ENCODE results near the gene INTS12.

The INTS12 gene

GRCh38 chr4:105686571-105686970 is 21.9 kb downstream of the INTS12 start:
- in situ Hi-C loops (cut with MboI; ENCODE audit: low sequenced_read_pairs) = no loop called here

GRCh38 chr4:105683038-105683437 is 25.5 kb downstream of the INTS12 start:
- in situ Hi-C loops (cut with MboI; ENCODE audit: low sequenced_read_pairs) = no loop called here

- in situ Hi-C loops (cut with MboI; ENCODE audit: low sequenced_read_pairs) = no loop called here
Observed at GRCh38 chr4:105679186-105679585, 29.3 kb downstream of the INTS12 start.

- in situ Hi-C loops (cut with MboI; ENCODE audit: low sequenced_read_pairs) = no loop called here
Observed at GRCh38 chr4:105677709-105678108, 30.8 kb downstream of the INTS12 start.

GRCh38 chr4:105674011-105674410 is 34.5 kb downstream of the INTS12 start:
- in situ Hi-C loops (cut with MboI; ENCODE audit: low sequenced_read_pairs) = no loop called here

- in situ Hi-C loops (cut with MboI; ENCODE audit: low sequenced_read_pairs) = no loop called here
Observed at GRCh38 chr4:105671301-105671700, 37.2 kb downstream of the INTS12 start.

GRCh38 chr4:105670684-105671083 is 37.8 kb downstream of the INTS12 start:
- in situ Hi-C loops (cut with MboI; ENCODE audit: low sequenced_read_pairs) = no loop called here

GRCh38 chr4:105666693-105667092 is 41.8 kb downstream of the INTS12 start:
- in situ Hi-C loops (cut with MboI; ENCODE audit: low sequenced_read_pairs) = no loop called here

GRCh38 chr4:105662935-105663675 is 45.4 kb downstream of the INTS12 start:
- in situ Hi-C loops (cut with MboI; ENCODE audit: low sequenced_read_pairs) = no loop called here

- in situ Hi-C loops (cut with MboI; ENCODE audit: low sequenced_read_pairs) = no loop called here
Observed at GRCh38 chr4:105661028-105661427, 47.5 kb downstream of the INTS12 start.

- in situ Hi-C loops (cut with MboI; ENCODE audit: low sequenced_read_pairs) = no loop called here
Observed at GRCh38 chr4:105659190-105659589, 49.3 kb downstream of the INTS12 start.

GRCh38 chr4:105657117-105657765 is 51.2 kb downstream of the INTS12 start:
- in situ Hi-C loops (cut with MboI; ENCODE audit: low sequenced_read_pairs) = no loop called here

- in situ Hi-C loops (cut with MboI; ENCODE audit: low sequenced_read_pairs) = no loop called here
Observed at GRCh38 chr4:105652286-105652888, 56.1 kb downstream of the INTS12 start.

- in situ Hi-C loops (cut with MboI; ENCODE audit: low sequenced_read_pairs) = no loop called here
Observed at GRCh38 chr4:105651884-105652283, 56.6 kb downstream of the INTS12 start.

- in situ Hi-C loops (cut with MboI; ENCODE audit: low sequenced_read_pairs) = no loop called here
Observed at GRCh38 chr4:105650190-105650589, 58.3 kb downstream of the INTS12 start.

GRCh38 chr4:105645440-105645839 is 63.0 kb downstream of the INTS12 start:
- in situ Hi-C loops (cut with MboI; ENCODE audit: low sequenced_read_pairs) = no loop called here

GRCh38 chr4:105644257-105644656 is 64.2 kb downstream of the INTS12 start:
- in situ Hi-C loops (cut with MboI; ENCODE audit: low sequenced_read_pairs) = no loop called here

GRCh38 chr4:105641845-105642244 is 66.6 kb downstream of the INTS12 start:
- in situ Hi-C loops (cut with MboI; ENCODE audit: low sequenced_read_pairs) = no loop called here

GRCh38 chr4:105637408-105638176 is 70.9 kb downstream of the INTS12 start:
- in situ Hi-C loops (cut with MboI; ENCODE audit: low sequenced_read_pairs) = no loop called here

GRCh38 chr4:105634402-105635080 is 73.9 kb downstream of the INTS12 start:
- in situ Hi-C loops (cut with MboI; ENCODE audit: low sequenced_read_pairs) = no loop called here

GRCh38 chr4:105633241-105633640 is 75.2 kb downstream of the INTS12 start:
- in situ Hi-C loops (cut with MboI; ENCODE audit: low sequenced_read_pairs) = no loop called here
